ENCODE measurements around the gene NTRK3.

DNA sequence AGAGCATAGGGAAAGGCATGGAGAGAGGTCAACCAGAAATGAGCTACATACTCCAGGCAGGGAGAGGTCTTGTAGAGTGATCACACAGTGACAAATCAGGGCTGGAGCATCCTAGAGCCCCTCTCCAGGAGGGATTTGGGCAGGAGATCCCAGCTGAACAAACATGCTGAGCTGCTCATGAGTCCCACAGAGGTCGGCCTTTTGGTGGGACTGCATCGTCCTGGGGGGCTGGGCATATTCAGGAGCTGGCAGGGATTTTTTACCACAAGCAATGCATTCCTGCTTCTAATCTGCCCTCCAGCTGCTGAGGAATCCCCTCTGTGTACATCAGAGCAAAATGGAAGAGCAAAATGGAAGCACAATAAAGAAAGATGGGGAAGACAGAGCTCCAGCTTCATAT, 94.9 kb downstream of the NTRK3 start:
- TF ChIP-seq CTCF (IDR thresholded peaks at IDR 0.05) (no peak), POLR2A (IDR thresholded peaks at IDR 0.05) (no peak)
